Left renal cortex interstitium (tissue), 4 donors: ENCODE results near the gene FRG2C. TPM values are rescaled to one million over a fixed set of nuclear protein-coding genes. Genes with fewer than 3 reads are reported as not detected.
"Not testable (repeated sequence)": the region's sequence is repeated elsewhere in the genome, so short reads cannot be mapped to it uniquely, and the experiment has no call there.

Experiments
- DNase-seq, 4 donors: peaks; one replicate each; pipeline ENCODE4 v3.0.0-alpha.2; 2013; ENCODE audit warnings: low read depth in 4 of 4, low spot score in 2 of 4, missing footprints in 1 of 4
- polyA plus RNA-seq, 4 donors: library from polyadenylated mRNA; unstranded; fragments of 120-200 nt; gene quantifications; one replicate each; pipeline ENCODE4 v1.2.1, GENCODE V29; 2013; ENCODE audit not compliant: insufficient read length in 4 of 4

Gene FRG2C
- polyA plus RNA-seq, 4 donors, result 0.05 to 0.07 TPM; not detected in 2

- DNase-seq, result not testable (repeated sequence)
These were observed 4.7 kb downstream of the FRG2C start for GRCh38 chr3:75668759-75669347.

GRCh38 chr3:75669348-75670297, 5.5 kb downstream of the FRG2C start:
- DNase-seq, result not testable (repeated sequence)

GRCh38 chr3:75670298-75671286, 6.5 kb downstream of the FRG2C start:
- not testable (repeated sequence) for DNase-seq

- DNase-seq, result not testable (repeated sequence)
These were observed 7.4 kb downstream of the FRG2C start for GRCh38 chr3:75671287-75672139.

- DNase-seq, result not testable (repeated sequence)
These were observed 8.1 kb downstream of the FRG2C start for GRCh38 chr3:75672140-75672775.

- not testable (repeated sequence) for DNase-seq
These were observed 19.8 kb downstream of the FRG2C start for GRCh38 chr3:75683965-75684364.

- DNase-seq, result no peak
These were observed 23.2 kb downstream of the FRG2C start for GRCh38 chr3:75687323-75687722.

GRCh38 chr3:75692061-75692460, 27.9 kb downstream of the FRG2C start:
- DNase-seq, result no peak

Other genes starting within 250 kb of the FRG2C start
- gene ZNF717, start 121.2 kb downstream of the FRG2C start, polyA plus RNA-seq, result 10 to 100 TPM; 12.1 to 26.0 (median 18.0) TPM